Neural progenitor cell (in vitro differentiated cells): ENCODE measurements around the gene SCG5. TPM values are rescaled to one million over a fixed set of nuclear protein-coding genes. Genes with fewer than 3 reads are reported as not detected.
A peak's percentile ranks its signal among the peaks of the same experiment; 100 is the strongest.

Experiments
- DNase-seq: peaks from one replicate; pipeline ENCODE4 v3.0.0-alpha.2; 2016; ENCODE audit warnings: low spot score
- H2AFZ ChIP-seq: fragments of 200-600 bp; sonication (generic); replicated peaks from 2 replicates; pipeline ENCODE4 v1.6.1; 2016; ENCODE audit warnings: antibody characterized with exemption
- H3F3A ChIP-seq: fragments of 200-600 bp; sonication (generic); 2 replicates; pipeline ENCODE4 v1.6.1; 2016; ENCODE audit warnings: antibody characterized with exemption, low read depth
- H3K27ac ChIP-seq: fragments of 200-600 bp; sonication (generic); 2 replicates; pipeline ENCODE4 v1.5.1; 2016; ENCODE audit warnings: mild to moderate bottlenecking
- H3K27me3 ChIP-seq: fragments of 200-600 bp; sonication (generic); 2 replicates; pipeline ENCODE4 v1.6.1; 2016; ENCODE audit warnings: mild to moderate bottlenecking, moderate library complexity
- H3K36me3 ChIP-seq: fragments of 200-600 bp; sonication (generic); 2 replicates; pipeline ENCODE4 v1.5.1; 2016
- H3K4me1 ChIP-seq: fragments of 200-600 bp; sonication (generic); 2 replicates; pipeline ENCODE4 v1.6.1; 2016; ENCODE audit warnings: mixed run types
- H3K4me2 ChIP-seq: fragments of 200-600 bp; sonication (generic); 2 replicates; pipeline ENCODE4 v1.6.1; 2016
- H3K4me3 ChIP-seq: fragments of 200-600 bp; sonication (generic); 2 replicates; pipeline ENCODE4 v1.5.1; 2016
- H3K79me2 ChIP-seq: fragments of 200-600 bp; sonication (generic); 2 replicates; pipeline ENCODE4 v1.6.1; 2016; ENCODE audit warnings: low read depth
- H3K9ac ChIP-seq: fragments of 200-600 bp; sonication (generic); 2 replicates; pipeline ENCODE4 v1.6.1; 2016
- H3K9me3 ChIP-seq: fragments of 200-600 bp; sonication (generic); 2 replicates; pipeline ENCODE4 v1.5.1; 2016; ENCODE audit warnings: low read depth
- H4K20me1 ChIP-seq: fragments of 200-600 bp; sonication (generic); 2 replicates; pipeline ENCODE4 v1.6.1; 2016; ENCODE audit warnings: low read depth
- H3K27ac Mint-ChIP-seq: 3 replicates; pipeline ENCODE4 v1.8.0; 2021; ENCODE audit warnings: mixed read lengths
- H3K27me3 Mint-ChIP-seq: 2 replicates; pipeline ENCODE4 v1.8.0; 2022; ENCODE audit warnings: low read depth, mild to moderate bottlenecking, inconsistent platforms, moderate library complexity, mixed read lengths; ENCODE audit not compliant: insufficient read depth
- H3K36me3 Mint-ChIP-seq: 3 replicates; pipeline ENCODE4 v1.8.0; 2021; ENCODE audit warnings: mixed read lengths
- H3K4me1 Mint-ChIP-seq: 3 replicates; pipeline ENCODE4 v1.8.0; 2021; ENCODE audit warnings: mixed read lengths
- H3K4me3 Mint-ChIP-seq: 3 replicates; pipeline ENCODE4 v1.8.0; 2021; ENCODE audit warnings: mild to moderate bottlenecking, moderate library complexity, mixed read lengths
- H3K9me3 Mint-ChIP-seq: 3 replicates; pipeline ENCODE4 v1.8.0; 2020; ENCODE audit warnings: mixed read lengths
- CTCF ChIP-seq: fragments of 200-600 bp; sonication (generic); IDR thresholded peaks from 2 replicates; pipeline ENCODE4 v1.5.1; 2017; ENCODE audit warnings: antibody characterized with exemption, mild to moderate bottlenecking
- EZH2 ChIP-seq: fragments of 200-600 bp; sonication (generic); IDR thresholded peaks from 2 replicates; pipeline ENCODE4 v1.6.1; 2017; ENCODE audit warnings: antibody characterized with exemption, mild to moderate bottlenecking, moderate library complexity
- EZH2phosphoT487 ChIP-seq: fragments of 200-600 bp; sonication (generic); IDR thresholded peaks from 2 replicates; pipeline ENCODE4 v1.6.1; 2017; ENCODE audit warnings: antibody characterized with exemption
- total RNA-seq: library from RNA; depleted of rRNA; stranded (reverse); fragments of >200 nt; gene quantifications from 2 replicates; pipeline ENCODE4 v1.2.3, GENCODE V29; 2015; ENCODE audit warnings: low replicate concordance

SCG5 gene
- total RNA-seq, 1 donor from 2014 or later, result 101 TPM

- H3K4me1 ChIP-seq, result peaks cover 14% of the 10 kb centered on the region
- Mint-ChIP-seq H3K9me3 (no peaks in the 10 kb centered on the region), H3K36me3 (peaks cover 3% of the 10 kb centered on the region), H3K4me3 (no peak overlapping the region), H3K27ac (no peak overlapping the region), H3K4me1 (peaks cover 23% of the 10 kb centered on the region), H3K27me3 (no peaks in the 10 kb centered on the region)
- H3F3A ChIP-seq, result peaks cover 45% of the 10 kb centered on the region
- H3K36me3 ChIP-seq, result peaks cover 6% of the 10 kb centered on the region
- no peak overlapping the region for H3K27ac ChIP-seq
- H3K79me2 ChIP-seq, result peaks cover 7% of the 10 kb centered on the region
- H4K20me1 ChIP-seq, result no peaks in the 10 kb centered on the region
- no peak for DNase-seq
- H3K9me3 ChIP-seq, result no peaks in the 10 kb centered on the region
- peak overlapping the region; percentile 79 for H3K4me2 ChIP-seq
- no peaks in the 10 kb centered on the region for H3K27me3 ChIP-seq
- H3K9ac ChIP-seq, result no peak overlapping the region
- H3K4me3 ChIP-seq, result no peak overlapping the region
- H2AFZ ChIP-seq, result no peak overlapping the region
- TF ChIP-seq CTCF, result no peak
These were observed 1.3 kb downstream of the SCG5 start for GRCh38 chr15:32642667-32643435.

GRCh38 chr15:32643907-32644445, 2.5 kb downstream of the SCG5 start:
- Histone ChIP-seq H3K79me2 (peaks cover 7% of the 10 kb centered on the region), H3K4me1 (peaks cover 14% of the 10 kb centered on the region), H2AFZ (no peak overlapping the region), H3K4me3 (no peak overlapping the region), H3K4me2 (no peak overlapping the region), H3K27me3 (no peaks in the 10 kb centered on the region), H3K36me3 (peaks cover 5% of the 10 kb centered on the region), H3F3A (peaks cover 37% of the 10 kb centered on the region), H4K20me1 (no peaks in the 10 kb centered on the region), H3K9ac (no peak overlapping the region), H3K9me3 (no peaks in the 10 kb centered on the region), H3K27ac (no peak overlapping the region)
- Mint-ChIP-seq H3K27me3 (no peaks in the 10 kb centered on the region), H3K4me1 (peaks cover 23% of the 10 kb centered on the region), H3K27ac (no peak overlapping the region), H3K36me3 (peaks cover 4% of the 10 kb centered on the region), H3K9me3 (no peaks in the 10 kb centered on the region), H3K4me3 (no peak overlapping the region)
- no peak for TF ChIP-seq EZH2
- TF ChIP-seq EZH2phosphoT487, result no peak
- TF ChIP-seq CTCF, result no peak
- no peak for DNase-seq

- Histone ChIP-seq H3K4me2 (no peak overlapping the region), H3K27ac (no peak overlapping the region), H4K20me1 (no peaks in the 10 kb centered on the region), H3F3A (peaks cover 16% of the 10 kb centered on the region), H3K4me1 (peaks cover 14% of the 10 kb centered on the region), H3K27me3 (no peaks in the 10 kb centered on the region), H2AFZ (no peak overlapping the region), H3K36me3 (no peaks in the 10 kb centered on the region), H3K4me3 (no peak overlapping the region), H3K9me3 (no peaks in the 10 kb centered on the region), H3K79me2 (peaks cover 7% of the 10 kb centered on the region), H3K9ac (no peak overlapping the region)
- no peaks in the 10 kb centered on the region for H3K27me3 Mint-ChIP-seq
- H3K4me1 Mint-ChIP-seq, result peaks cover 25% of the 10 kb centered on the region
- no peak overlapping the region for H3K27ac Mint-ChIP-seq
- no peak for DNase-seq
- no peaks in the 10 kb centered on the region for H3K9me3 Mint-ChIP-seq
- TF ChIP-seq EZH2 (no peak), EZH2phosphoT487 (no peak)
- no peak overlapping the region for H3K4me3 Mint-ChIP-seq
- peaks cover 7% of the 10 kb centered on the region for H3K36me3 Mint-ChIP-seq
These were observed 4.8 kb downstream of the SCG5 start for GRCh38 chr15:32646291-32646690.

GRCh38 chr15:32649342-32649741, 7.8 kb downstream of the SCG5 start:
- H3K27me3 Mint-ChIP-seq, result no peaks in the 10 kb centered on the region
- Histone ChIP-seq H3K4me2 (no peak overlapping the region), H3K27me3 (no peaks in the 10 kb centered on the region), H3K27ac (no peak overlapping the region), H2AFZ (no peak overlapping the region), H3K9me3 (no peaks in the 10 kb centered on the region), H3K4me1 (peaks cover 6% of the 10 kb centered on the region), H3F3A (no peaks in the 10 kb centered on the region), H3K36me3 (no peaks in the 10 kb centered on the region), H4K20me1 (peaks cover 10% of the 10 kb centered on the region), H3K4me3 (no peak overlapping the region), H3K9ac (no peak overlapping the region), H3K79me2 (peaks cover 4% of the 10 kb centered on the region)
- no peak overlapping the region for H3K27ac Mint-ChIP-seq
- TF ChIP-seq EZH2phosphoT487 (no peak), CTCF (peak; percentile 61)
- peaks cover 14% of the 10 kb centered on the region for H3K4me1 Mint-ChIP-seq
- no peak overlapping the region for H3K4me3 Mint-ChIP-seq
- peak; percentile 56 for DNase-seq
- H3K9me3 Mint-ChIP-seq, result no peaks in the 10 kb centered on the region
- peaks cover 7% of the 10 kb centered on the region for H3K36me3 Mint-ChIP-seq
